Testis (tissue), 2 donors: ENCODE data around the gene SLC12A6.

Experiments
- POLR2A ChIP-seq: fragments of 450-650 bp; IDR thresholded peaks from one replicate; pipeline ENCODE4 v1.6.1; 2017; ENCODE audit warnings: antibody characterized with exemption, mild to moderate bottlenecking, moderate library complexity
- TF ChIP-seq, protein P1 (sequence below), 3 experiments: fragments of 450-650 bp in 2 of 3; fragments of 200-600 bp in 1 of 3; sonication (generic) in 1 of 3; IDR thresholded peaks; one replicate each; pipeline ENCODE4 v1.5.1; 2016 to 2019; ENCODE audit warnings: antibody characterized with exemption in 3 of 3, mild to moderate bottlenecking in 2 of 3, moderate library complexity in 1 of 3

DNA sequence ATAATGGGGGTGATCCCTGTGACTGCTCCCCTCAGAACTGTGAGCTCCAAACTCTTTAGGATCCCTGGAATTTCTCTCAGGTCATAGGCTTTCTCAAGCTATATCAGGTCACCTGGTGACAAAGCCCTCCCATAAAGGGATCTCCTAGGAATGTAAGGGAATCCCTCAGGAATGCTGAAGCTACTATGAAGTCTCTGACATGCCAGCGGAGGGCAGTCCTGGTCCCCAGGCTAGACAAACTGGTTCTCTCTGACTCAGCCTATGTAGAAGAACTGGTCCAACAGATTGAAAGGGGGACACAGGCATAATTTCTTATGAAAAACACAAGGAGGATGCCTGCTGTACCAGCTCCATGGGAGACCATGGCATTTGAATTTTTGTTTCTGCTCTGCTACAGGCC lies 22.7 kb upstream of the SLC12A6 start:
- TF ChIP-seq POLR2A = no peak
- TF ChIP-seq, protein P1, sequence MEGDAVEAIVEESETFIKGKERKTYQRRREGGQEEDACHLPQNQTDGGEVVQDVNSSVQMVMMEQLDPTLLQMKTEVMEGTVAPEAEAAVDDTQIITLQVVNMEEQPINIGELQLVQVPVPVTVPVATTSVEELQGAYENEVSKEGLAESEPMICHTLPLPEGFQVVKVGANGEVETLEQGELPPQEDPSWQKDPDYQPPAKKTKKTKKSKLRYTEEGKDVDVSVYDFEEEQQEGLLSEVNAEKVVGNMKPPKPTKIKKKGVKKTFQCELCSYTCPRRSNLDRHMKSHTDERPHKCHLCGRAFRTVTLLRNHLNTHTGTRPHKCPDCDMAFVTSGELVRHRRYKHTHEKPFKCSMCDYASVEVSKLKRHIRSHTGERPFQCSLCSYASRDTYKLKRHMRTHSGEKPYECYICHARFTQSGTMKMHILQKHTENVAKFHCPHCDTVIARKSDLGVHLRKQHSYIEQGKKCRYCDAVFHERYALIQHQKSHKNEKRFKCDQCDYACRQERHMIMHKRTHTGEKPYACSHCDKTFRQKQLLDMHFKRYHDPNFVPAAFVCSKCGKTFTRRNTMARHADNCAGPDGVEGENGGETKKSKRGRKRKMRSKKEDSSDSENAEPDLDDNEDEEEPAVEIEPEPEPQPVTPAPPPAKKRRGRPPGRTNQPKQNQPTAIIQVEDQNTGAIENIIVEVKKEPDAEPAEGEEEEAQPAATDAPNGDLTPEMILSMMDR (IDR thresholded peaks at IDR 0.05) = no peak
